ENCODE data around the gene CAP2. TPM values are rescaled to one million over a fixed set of nuclear protein-coding genes. Genes with fewer than 3 reads are reported as not detected.

Gene CAP2
- total and polyA plus RNA-seq, 12 donors: 1.3 to 21.9 (median 11.9) TPM

DNA sequence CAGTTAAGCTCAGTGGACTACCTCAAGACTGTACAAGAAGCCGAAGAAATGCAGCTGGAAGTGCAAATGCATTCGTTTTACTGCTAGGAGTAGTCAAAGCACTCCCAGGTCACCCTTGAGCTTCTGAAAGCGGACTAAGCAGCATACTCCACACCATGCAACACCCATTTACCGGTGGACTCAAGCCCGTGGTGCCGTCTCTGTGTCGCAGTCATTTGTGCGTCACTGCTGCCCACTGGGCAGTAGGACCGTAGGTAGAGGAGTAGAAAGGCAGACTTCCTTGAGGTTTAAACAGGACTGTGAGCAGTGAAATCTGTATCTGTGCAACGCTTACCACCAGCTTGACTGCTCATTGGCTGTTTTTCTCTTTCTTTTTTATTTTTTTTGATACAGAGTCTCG is 117.7 kb downstream of the CAP2 start:
- Histone ChIP-seq H3K27me3 (no peaks in the 10 kb centered on the region), H3K9me3 (replicated peaks in 1 of 3) (no peaks in the 10 kb centered on the region), H3K4me3 (no peak overlapping the region), H3K4me1 (replicated peaks in 1 of 2) (no peaks in the 10 kb centered on the region), H3K36me3 (replicated peaks in 1 of 2) (no peaks in the 10 kb centered on the region), H3K27ac (no peak overlapping the region)
- intact Hi-C loops (cut with DNase I): no loop called here
- TF ChIP-seq, protein P1, sequence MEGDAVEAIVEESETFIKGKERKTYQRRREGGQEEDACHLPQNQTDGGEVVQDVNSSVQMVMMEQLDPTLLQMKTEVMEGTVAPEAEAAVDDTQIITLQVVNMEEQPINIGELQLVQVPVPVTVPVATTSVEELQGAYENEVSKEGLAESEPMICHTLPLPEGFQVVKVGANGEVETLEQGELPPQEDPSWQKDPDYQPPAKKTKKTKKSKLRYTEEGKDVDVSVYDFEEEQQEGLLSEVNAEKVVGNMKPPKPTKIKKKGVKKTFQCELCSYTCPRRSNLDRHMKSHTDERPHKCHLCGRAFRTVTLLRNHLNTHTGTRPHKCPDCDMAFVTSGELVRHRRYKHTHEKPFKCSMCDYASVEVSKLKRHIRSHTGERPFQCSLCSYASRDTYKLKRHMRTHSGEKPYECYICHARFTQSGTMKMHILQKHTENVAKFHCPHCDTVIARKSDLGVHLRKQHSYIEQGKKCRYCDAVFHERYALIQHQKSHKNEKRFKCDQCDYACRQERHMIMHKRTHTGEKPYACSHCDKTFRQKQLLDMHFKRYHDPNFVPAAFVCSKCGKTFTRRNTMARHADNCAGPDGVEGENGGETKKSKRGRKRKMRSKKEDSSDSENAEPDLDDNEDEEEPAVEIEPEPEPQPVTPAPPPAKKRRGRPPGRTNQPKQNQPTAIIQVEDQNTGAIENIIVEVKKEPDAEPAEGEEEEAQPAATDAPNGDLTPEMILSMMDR (IDR thresholded peaks at IDR 0.05): no peak
- no peak for TF ChIP-seq POLR2A (IDR thresholded peaks at IDR 0.05)
- DNase-seq: no peak
- WGBS, 4 donors: 90 to 98% (median 94%) methylated on average over 11 of the region's 11 CpGs

DNA sequence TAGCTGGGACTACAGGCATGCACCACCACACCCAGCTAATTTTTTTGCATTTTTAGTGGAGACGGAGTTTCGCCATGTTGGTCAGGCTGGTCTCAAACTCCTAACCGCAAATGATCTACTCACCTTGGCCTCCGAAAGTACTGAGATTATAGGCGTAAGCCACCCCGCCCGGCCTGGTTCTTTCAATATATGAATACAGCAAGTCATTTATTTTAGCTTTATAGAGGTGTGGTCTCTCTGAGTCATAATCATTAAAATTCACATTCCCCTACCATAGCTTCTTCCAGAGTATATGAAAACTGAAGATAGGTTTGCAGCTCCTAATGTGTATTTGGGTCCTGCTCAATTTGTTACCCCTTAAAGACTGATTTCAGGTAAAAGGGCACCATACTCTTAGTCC is 118.2 kb downstream of the CAP2 start:
- no peak for DNase-seq
- 93 to 98% (median 96%) methylated on average over 7 of the region's 7 CpGs for WGBS, 4 donors
- Histone ChIP-seq H3K27ac (no peak overlapping the region), H3K9me3 (replicated peaks in 1 of 3) (no peaks in the 10 kb centered on the region), H3K4me3 (no peak overlapping the region), H3K27me3 (no peaks in the 10 kb centered on the region), H3K4me1 (replicated peaks in 1 of 2) (no peaks in the 10 kb centered on the region), H3K36me3 (replicated peaks in 1 of 2) (no peaks in the 10 kb centered on the region)
- no peak for TF ChIP-seq POLR2A (IDR thresholded peaks at IDR 0.05)
- TF ChIP-seq, protein P1 (IDR thresholded peaks at IDR 0.05): no peak
- intact Hi-C loops (cut with DNase I): no loop called here

DNA sequence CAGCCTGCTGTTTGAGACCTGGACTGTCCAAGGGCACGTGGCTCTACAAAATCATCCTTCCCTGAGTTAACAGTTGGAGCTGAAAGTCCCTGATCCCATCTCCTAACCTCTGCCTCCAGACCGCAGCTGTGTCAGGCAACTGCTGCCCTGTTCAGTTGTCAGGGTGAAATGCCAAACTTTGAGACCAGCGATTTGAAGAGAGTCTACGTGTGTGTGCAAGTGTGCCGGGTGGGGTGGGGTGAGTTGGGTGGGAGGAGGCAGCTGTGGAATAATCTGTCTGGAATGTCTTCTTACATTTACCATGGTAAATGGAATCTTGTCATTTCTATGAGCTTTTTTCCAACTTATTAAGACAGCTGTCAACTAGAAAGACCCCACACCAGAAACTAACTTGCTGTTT is 125.7 kb downstream of the CAP2 start:
- no peak overlapping the region for H3K4me3 ChIP-seq
- no peaks in the 10 kb centered on the region for H3K4me1 ChIP-seq (replicated peaks in 1 of 2)
- no peaks in the 10 kb centered on the region for H3K9me3 ChIP-seq (replicated peaks in 1 of 3)
- no peaks in the 10 kb centered on the region for H3K36me3 ChIP-seq (replicated peaks in 1 of 2)
- no peaks in the 10 kb centered on the region for H3K27me3 ChIP-seq
- no peak overlapping the region for H3K27ac ChIP-seq
- no peak for DNase-seq
- no peak for TF ChIP-seq POLR2A (IDR thresholded peaks at IDR 0.05)
- TF ChIP-seq, protein P1 (IDR thresholded peaks at IDR 0.05): no peak
- WGBS, 4 donors: 76 to 90% (median 81%) methylated on average over 5 of the region's 5 CpGs
- intact Hi-C loops (cut with DNase I): no loop called here

DNA sequence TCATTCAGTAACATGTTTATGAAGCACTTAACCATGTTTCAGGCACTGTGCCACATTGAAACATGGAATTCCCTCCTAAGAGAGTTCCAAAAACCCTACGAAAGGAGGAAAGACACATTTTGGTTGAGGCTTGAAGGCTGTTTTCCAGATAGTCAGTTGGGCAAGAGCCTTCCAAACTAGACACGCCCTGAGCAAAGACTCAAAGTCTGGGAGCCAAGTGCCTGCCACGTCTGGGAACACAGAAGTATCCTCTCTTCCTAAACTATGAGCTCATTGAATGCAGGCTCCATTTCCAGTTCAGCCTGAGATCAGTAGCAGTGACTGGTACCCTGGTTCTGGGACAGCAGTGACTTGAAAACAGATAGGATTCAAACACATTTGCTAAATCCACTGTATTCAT is 132.2 kb downstream of the CAP2 start:
- 78 to 90% (median 84%) methylated on average over 3 of the region's 3 CpGs for WGBS, 4 donors
- intact Hi-C loops (cut with DNase I): no loop called here
- no peak for TF ChIP-seq POLR2A (IDR thresholded peaks at IDR 0.05)
- TF ChIP-seq, protein P1 (IDR thresholded peaks at IDR 0.05): no peak

More for the DNA sequence above, 132.2 kb downstream of the CAP2 start:
- Histone ChIP-seq H3K4me1 (replicated peaks in 1 of 2) (no peaks in the 10 kb centered on the region), H3K27ac (no peak overlapping the region), H3K4me3 (no peak overlapping the region), H3K36me3 (replicated peaks in 1 of 2) (no peaks in the 10 kb centered on the region), H3K27me3 (no peaks in the 10 kb centered on the region), H3K9me3 (replicated peaks in 1 of 3) (no peaks in the 10 kb centered on the region)
- no peak for DNase-seq
